Esophagus muscularis mucosa (tissue), 4 donors: ENCODE measurements around the gene TMSB10. TPM values are rescaled to one million over a fixed set of nuclear protein-coding genes. Genes with fewer than 3 reads are reported as not detected.
"Not testable (repeated sequence)": the region's sequence is repeated elsewhere in the genome, so short reads cannot be mapped to it uniquely, and the experiment has no call there.

ENCODE experiments used
- DNase-seq: peaks from one replicate; pipeline ENCODE4 v3.0.0-alpha.2; 2017; ENCODE audit errors: extremely low spot score
- H3K27ac ChIP-seq, 4 donors: fragments of 200-600 bp; sonication (generic); replicated peaks in 1 of 4; 1 replicate in 3 of 4; 2 replicates in 1 of 4; pipeline ENCODE4 v1.5.1; 2016 to 2019; ENCODE audit warnings: mild to moderate bottlenecking in 1 of 4
- H3K27me3 ChIP-seq, 4 donors: fragments of 200-600 bp; sonication (generic); one replicate each; pipeline versions ENCODE4 v1.5.1 to v1.6.0; 2016 to 2019
- H3K36me3 ChIP-seq, 4 donors: fragments of 200-600 bp; sonication (generic); one replicate each; pipeline ENCODE4 v1.5.1; 2016 to 2019
- H3K4me1 ChIP-seq, 4 donors: fragments of 200-600 bp; sonication (generic); one replicate each; pipeline ENCODE4 v1.5.1; 2016 to 2019
- H3K4me3 ChIP-seq, 4 donors: fragments of 200-600 bp; sonication (generic); 1 replicate in 2 of 4; 2 replicates in 2 of 4; pipeline ENCODE4 v1.5.1; 2016 to 2019; ENCODE audit warnings: mild to moderate bottlenecking in 4 of 4, moderate library complexity in 1 of 4
- H3K9me3 ChIP-seq, 4 donors: fragments of 200-600 bp; sonication (generic); 1 replicate in 3 of 4; 2 replicates in 1 of 4; pipeline ENCODE4 v1.5.1; 2016 to 2019
- CTCF ChIP-seq, 3 experiments: fragments of 200-600 bp in 2 of 3; fragments of 450-650 bp in 1 of 3; sonication (generic) in 2 of 3; IDR thresholded peaks; one replicate each; pipeline ENCODE4 v1.5.1; 2017 to 2019; ENCODE audit warnings: antibody characterized with exemption in 3 of 3, mild to moderate bottlenecking in 2 of 3, moderate library complexity in 1 of 3
- EP300 ChIP-seq: sonication (generic); formaldehyde crosslinking; IDR thresholded peaks from one replicate; pipeline ENCODE4 v1.6.1; 2017; ENCODE audit warnings: antibody characterized with exemption
- POLR2A ChIP-seq: fragments of 450-650 bp; IDR thresholded peaks from one replicate; pipeline ENCODE4 v1.6.1; 2017; ENCODE audit warnings: antibody characterized with exemption, moderate library complexity, mild to moderate bottlenecking, low read depth
- POLR2AphosphoS5 ChIP-seq, 2 donors: sonication (generic); formaldehyde crosslinking; IDR thresholded peaks; one replicate each; pipeline ENCODE4 v1.6.1; 2017; ENCODE audit warnings: antibody characterized with exemption in 2 of 2
- WGBS: methylation state at CpG from one replicate; pipeline ENCODE4 v1.1.5; 2018; 5-methylcytosine and 5-hydroxymethylcytosine counted together
- intact Hi-C: fragments of 100-400 bp; cut with DNase I; formaldehyde crosslinking; loops from one replicate; pipeline ENCODE4 v1.15.1; 2023
- total RNA-seq, 4 donors: library from RNA; depleted of rRNA; stranded (reverse); fragments of >200 nt; gene quantifications; one replicate each; pipeline versions ENCODE4 v1.1.0 to v1.2.1, GENCODE V29; 2016

The TMSB10 gene
- total RNA-seq, 4 donors from 2014 or later = 1,300 to 2,755 (median 1,711) TPM

GRCh38 chr2:84866122-84866521, 39.3 kb upstream of the TMSB10 start:
- intact Hi-C loops = no loop called here
- Histone ChIP-seq H3K9me3 (no peaks in the 10 kb centered on the region), H3K4me3 (no peak overlapping the region), H3K36me3 (no peaks in the 10 kb centered on the region), H3K4me1 (no peaks in the 10 kb centered on the region), H3K27me3 (peaks cover 0 to 13% (median 0%) of the 10 kb centered on the region in 4 donors), H3K27ac (no peak overlapping the region)
- DNase-seq = no peak
- TF ChIP-seq CTCF (IDR thresholded peaks at IDR 0.05) (no peak), EP300 (no peak), POLR2A (no peak)
- 69% methylated on average over 3 of the region's 3 CpGs for WGBS

DNA sequence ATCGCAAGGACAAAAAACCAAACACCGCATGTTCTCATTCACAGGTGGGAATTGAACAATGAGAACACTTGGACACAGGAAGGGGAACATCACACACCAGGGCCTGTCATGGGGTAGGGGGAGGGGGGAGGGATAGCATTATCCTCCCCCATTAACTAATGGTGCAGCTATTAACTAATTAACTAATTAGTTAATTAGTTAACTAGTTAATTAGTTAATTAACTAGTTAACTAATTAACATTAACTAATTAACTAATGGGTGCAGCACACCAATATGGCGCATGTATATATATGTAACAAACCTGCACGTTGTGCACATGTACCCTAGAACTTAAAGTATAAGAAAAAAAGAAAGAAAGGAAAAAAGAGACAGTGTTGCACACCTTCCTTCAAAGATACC, 37.1 kb upstream of the TMSB10 start:
- 98% methylated on average over 4 of the region's 4 CpGs for WGBS

GRCh38 chr2:84870306-84870705, 35.1 kb upstream of the TMSB10 start:
- Histone ChIP-seq H3K27me3 (peaks cover 0 to 5% (median 0%) of the 10 kb centered on the region in 4 donors), H3K27ac (no peak overlapping the region), H3K9me3 (no peaks in the 10 kb centered on the region), H3K36me3 (no peaks in the 10 kb centered on the region), H3K4me1 (no peaks in the 10 kb centered on the region), H3K4me3 (no peak overlapping the region)
- 90% methylated on average over 9 of the region's 11 CpGs for WGBS
- DNase-seq = no peak
- intact Hi-C loops = no loop called here
- no peak for TF ChIP-seq POLR2AphosphoS5 (IDR thresholded peaks at IDR 0.05)
- TF ChIP-seq POLR2A = no peak
- no peak for TF ChIP-seq EP300
- no peak for TF ChIP-seq CTCF (IDR thresholded peaks at IDR 0.05)

More for the DNA sequence above, 37.1 kb upstream of the TMSB10 start:
- H3K4me1 ChIP-seq, H3K36me3 ChIP-seq, H3K27ac ChIP-seq, DNase-seq, H3K4me3 ChIP-seq, H3K9me3 ChIP-seq, intact Hi-C loops: not testable (repeated sequence)
- H3K27me3 ChIP-seq = peaks cover 0 to 13% (median 0%) of the 10 kb centered on the region in 4 donors

DNA sequence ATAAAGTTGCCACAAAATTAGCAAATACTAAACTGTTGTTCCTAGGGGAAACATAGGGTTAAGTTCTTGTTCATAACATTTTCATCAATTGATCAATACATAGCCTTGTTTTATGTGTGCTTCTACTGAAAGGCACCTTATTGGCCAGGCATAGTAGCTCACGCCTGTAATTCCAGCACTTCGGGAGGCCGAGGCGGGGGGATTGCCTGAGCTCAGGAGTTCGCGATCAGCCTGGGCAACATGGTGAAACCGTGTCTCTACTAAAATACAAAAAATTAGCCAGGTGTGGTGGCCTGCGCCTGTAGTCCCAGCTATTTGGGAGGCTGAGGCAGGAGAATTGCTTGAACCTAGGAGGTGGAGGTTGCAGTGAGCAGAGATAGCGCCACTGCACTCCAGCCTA, 32.8 kb upstream of the TMSB10 start:
- DNase-seq, H3K4me1 ChIP-seq, H3K27me3 ChIP-seq, intact Hi-C loops, H3K9me3 ChIP-seq, H3K4me3 ChIP-seq, H3K36me3 ChIP-seq, H3K27ac ChIP-seq: not testable (repeated sequence)
- 80% methylated on average over 9 of the region's 9 CpGs for WGBS

DNA sequence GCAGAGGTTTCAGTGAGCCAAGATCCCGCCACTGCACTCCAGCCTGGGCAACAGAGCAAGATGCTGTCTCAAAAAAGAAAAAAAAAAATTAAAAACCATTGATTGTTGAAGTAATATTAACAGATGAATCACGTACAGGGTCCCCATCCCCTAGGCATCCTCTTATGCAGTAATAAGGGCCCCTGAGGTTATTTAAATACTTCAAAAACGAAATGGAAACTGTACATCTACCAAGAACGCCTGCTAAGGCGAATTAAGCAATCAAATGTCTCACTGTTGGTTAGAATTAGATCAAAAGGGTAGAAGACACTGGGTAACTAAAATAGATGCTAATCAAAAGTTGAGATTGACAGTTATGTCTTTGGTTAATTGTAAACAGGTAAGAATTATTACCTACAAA, 32.1 kb upstream of the TMSB10 start:
- Histone ChIP-seq H3K27me3 (peaks cover 0 to 8% (median 0%) of the 10 kb centered on the region in 4 donors), H3K9me3 (no peaks in the 10 kb centered on the region), H3K4me1 (no peaks in the 10 kb centered on the region), H3K27ac (no peak overlapping the region), H3K36me3 (no peaks in the 10 kb centered on the region), H3K4me3 (no peak overlapping the region)
- intact Hi-C loops = no loop called here
- no peak for DNase-seq
- WGBS = 88% methylated on average over 5 of the region's 5 CpGs
- TF ChIP-seq POLR2AphosphoS5 (IDR thresholded peaks at IDR 0.05) = no peak
- no peak for TF ChIP-seq CTCF (IDR thresholded peaks at IDR 0.05)
- TF ChIP-seq POLR2A = no peak
- no peak for TF ChIP-seq EP300

DNA sequence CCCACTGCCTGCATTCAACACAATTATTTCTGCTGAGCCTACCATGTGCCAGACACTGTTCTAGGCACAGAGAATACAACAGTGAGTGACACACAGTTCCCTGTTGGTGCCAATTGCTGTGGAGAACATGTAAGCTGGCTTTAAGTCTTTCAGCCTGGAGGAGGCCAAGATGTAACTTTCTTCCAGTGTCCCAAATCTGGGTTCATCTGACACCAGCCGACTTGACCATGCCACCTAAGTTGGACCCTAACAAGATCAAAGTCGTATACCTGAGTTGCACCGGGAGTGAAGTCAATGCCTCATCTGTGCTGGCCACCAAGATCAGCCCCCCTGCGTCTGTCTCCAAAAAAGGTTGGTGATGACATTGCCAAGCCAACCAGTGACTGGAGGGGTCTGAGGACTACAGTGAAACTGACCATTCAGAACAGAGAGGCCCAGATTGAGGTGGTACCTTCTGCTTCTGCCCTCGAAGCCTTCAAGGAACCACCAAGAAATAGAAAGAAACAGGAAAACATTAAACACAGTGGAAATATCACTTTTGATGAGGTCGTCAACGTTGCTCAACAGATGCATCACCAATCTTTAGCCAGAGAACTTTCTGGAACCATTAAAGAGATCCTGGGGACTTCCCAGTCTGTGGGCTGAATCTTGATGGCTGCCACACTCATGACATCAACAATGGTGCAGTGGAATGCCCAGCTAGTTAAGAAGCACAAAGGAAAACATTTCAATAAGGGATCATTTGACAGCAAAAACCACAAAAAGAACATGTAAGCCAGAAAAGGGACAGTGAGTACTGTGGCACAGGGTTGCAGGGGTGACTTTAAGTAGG, 30.9 kb upstream of the TMSB10 start:
- 74% methylated on average over 5 of the region's 7 CpGs for WGBS
- TF ChIP-seq POLR2AphosphoS5 (IDR thresholded peaks at IDR 0.05) = no peak
- no peak for TF ChIP-seq CTCF (IDR thresholded peaks at IDR 0.05)
- no peak for TF ChIP-seq EP300
- no peak for TF ChIP-seq POLR2A
- Histone ChIP-seq H3K4me1 (peaks cover 1 to 4% (median 2%) of the 10 kb centered on the region in 4 donors), H3K27ac (no peak overlapping the region), H3K4me3 (no peak overlapping the region), H3K27me3 (peaks cover 0 to 21% (median 3%) of the 10 kb centered on the region in 4 donors), H3K9me3 (no peaks in the 10 kb centered on the region), H3K36me3 (no peaks in the 10 kb centered on the region)
- intact Hi-C loops = no loop called here
- no peak for DNase-seq
